Hematopoietic multipotent progenitor cell treated with erythropoietin and hydrocortisone succinate and interleukin-3 and kit ligand, for 8 days (in vitro differentiated cells): Measurements from ENCODE around the gene LMOD3.
A peak's percentile ranks its signal among the peaks of the same experiment; 100 is the strongest.

Experiments
- DNase-seq: peaks from one replicate; pipeline ENCODE4 v3.0.0-alpha.2; 2015

Gene LMOD3

GRCh38 chr3:69090021-69090420 lies 32.4 kb downstream of the LMOD3 start:
- no peak for DNase-seq

GRCh38 chr3:69088063-69088462 lies 34.3 kb downstream of the LMOD3 start:
- DNase-seq: no peak

GRCh38 chr3:69087030-69087791 lies 35.2 kb downstream of the LMOD3 start:
- no peak for DNase-seq

GRCh38 chr3:69085833-69086722 lies 36.3 kb downstream of the LMOD3 start:
- DNase-seq: peak; percentile 91

GRCh38 chr3:69085168-69085832 lies 37.1 kb downstream of the LMOD3 start:
- DNase-seq: peak; percentile 44

GRCh38 chr3:69084326-69085167 lies 37.8 kb downstream of the LMOD3 start, which contains the start of gene ARL6IP5:
Gene ARL6IP5, plus strand, starts transcription at chr3:69084937. Its CDS starts 111 bp downstream, at chr3:69085048.
- peak; percentile 94 for DNase-seq

GRCh38 chr3:69082805-69083204 lies 39.6 kb downstream of the LMOD3 start:
- no peak for DNase-seq

GRCh38 chr3:69082361-69082760 lies 40.0 kb downstream of the LMOD3 start:
- DNase-seq: no peak

GRCh38 chr3:69081583-69082262 lies 40.7 kb downstream of the LMOD3 start:
- peak; percentile 83 for DNase-seq

- DNase-seq: peak; percentile 89
Measured at GRCh38 chr3:69080233-69080920, 42.0 kb downstream of the LMOD3 start, which contains the start of gene UBA3. Gene UBA3, minus strand, starts transcription at chr3:69080365. Its CDS starts 12 bp downstream, at chr3:69080353.

- DNase-seq: peak; percentile 30
Measured at GRCh38 chr3:69079269-69080159, 42.9 kb downstream of the LMOD3 start.

- no peak for DNase-seq
Measured at GRCh38 chr3:69072928-69073327, 49.5 kb downstream of the LMOD3 start.

GRCh38 chr3:69066121-69066520 lies 56.3 kb downstream of the LMOD3 start:
- no peak for DNase-seq

GRCh38 chr3:69065318-69065964 lies 57.0 kb downstream of the LMOD3 start:
- no peak for DNase-seq

GRCh38 chr3:69063636-69064035 lies 58.8 kb downstream of the LMOD3 start:
- DNase-seq: no peak

GRCh38 chr3:69059688-69060087 lies 62.7 kb downstream of the LMOD3 start:
- DNase-seq: no peak

GRCh38 chr3:69058947-69059224 lies 63.5 kb downstream of the LMOD3 start:
- no peak for DNase-seq

GRCh38 chr3:69058180-69058946 lies 64.0 kb downstream of the LMOD3 start:
- DNase-seq: peak; percentile 20
